ENCODE data around the gene SLC12A2. TPM values are rescaled to one million over a fixed set of nuclear protein-coding genes. Genes with fewer than 3 reads are reported as not detected.

Gene SLC12A2
- total RNA-seq, 4 donors from 2014 or later: 139 to 255 (median 172) TPM

- TF ChIP-seq CTCF (IDR thresholded peaks at IDR 0.05): no peak
- TF ChIP-seq POLR2A (IDR thresholded peaks at IDR 0.05): no peak
- no peaks in the 10 kb centered on the region for H3K27me3 ChIP-seq
- H3K9me3 ChIP-seq: no peaks in the 10 kb centered on the region
- no peak overlapping the region for H3K4me3 ChIP-seq
- no peak for DNase-seq
- no peaks in the 10 kb centered on the region for H3K4me1 ChIP-seq
- H3K27ac ChIP-seq: peak overlapping the region in 1 of 4 donors; percentile 17
- H3K36me3 ChIP-seq: no peaks in the 10 kb centered on the region
Observed at GRCh38 chr5:128052780-128053179, 30.8 kb upstream of the SLC12A2 start.

GRCh38 chr5:128053291-128053954, 30.1 kb upstream of the SLC12A2 start:
- Histone ChIP-seq H3K9me3 (no peaks in the 10 kb centered on the region), H3K4me1 (no peaks in the 10 kb centered on the region), H3K27me3 (no peaks in the 10 kb centered on the region), H3K36me3 (no peaks in the 10 kb centered on the region), H3K27ac (peak overlapping the region in 1 of 4 donors; percentile 17), H3K4me3 (no peak overlapping the region)
- DNase-seq: no peak
- TF ChIP-seq CTCF (IDR thresholded peaks at IDR 0.05): no peak
- no peak for TF ChIP-seq POLR2A (IDR thresholded peaks at IDR 0.05)

GRCh38 chr5:128060644-128061385, 22.8 kb upstream of the SLC12A2 start:
- H3K36me3 ChIP-seq: no peaks in the 10 kb centered on the region
- H3K4me1 ChIP-seq: no peaks in the 10 kb centered on the region
- H3K4me3 ChIP-seq: no peak overlapping the region
- H3K27ac ChIP-seq: no peak overlapping the region
- TF ChIP-seq POLR2A (IDR thresholded peaks at IDR 0.05) (no peak), CTCF (IDR thresholded peaks at IDR 0.05) (no peak)
- no peaks in the 10 kb centered on the region for H3K9me3 ChIP-seq
- H3K27me3 ChIP-seq: no peaks in the 10 kb centered on the region
- no peak for DNase-seq

GRCh38 chr5:128062172-128062746, 21.3 kb upstream of the SLC12A2 start:
- Histone ChIP-seq H3K4me3 (no peak overlapping the region), H3K27me3 (no peaks in the 10 kb centered on the region), H3K27ac (no peak overlapping the region), H3K36me3 (no peaks in the 10 kb centered on the region), H3K9me3 (no peaks in the 10 kb centered on the region), H3K4me1 (no peaks in the 10 kb centered on the region)
- DNase-seq: no peak
- TF ChIP-seq POLR2A (IDR thresholded peaks at IDR 0.05) (no peak), CTCF (IDR thresholded peaks at IDR 0.05) (no peak)

- H3K27me3 ChIP-seq: no peaks in the 10 kb centered on the region
- H3K27ac ChIP-seq: no peak overlapping the region
Observed at GRCh38 chr5:128074171-128074570, 9.4 kb upstream of the SLC12A2 start.

More at GRCh38 chr5:128074171-128074570, 9.4 kb upstream of the SLC12A2 start:
- no peak for DNase-seq
- H3K36me3 ChIP-seq: no peaks in the 10 kb centered on the region
- no peaks in the 10 kb centered on the region for H3K9me3 ChIP-seq
- H3K4me3 ChIP-seq: no peak overlapping the region
- TF ChIP-seq POLR2A (IDR thresholded peaks at IDR 0.05) (no peak), CTCF (IDR thresholded peaks at IDR 0.05) (no peak)
- H3K4me1 ChIP-seq: no peaks in the 10 kb centered on the region
